Keratinocyte (primary cell): ENCODE measurements around the gene CDKL5. TPM values are rescaled to one million over a fixed set of nuclear protein-coding genes. Genes with fewer than 3 reads are reported as not detected.

Experiments
- DNase-seq: peaks from one replicate; pipeline ENCODE4 v3.0.0-alpha.2; 2011; ENCODE audit warnings: low read depth, missing footprints, low spot score
- FAIRE-seq: peaks from 2 replicates; lab custom pipeline; 2011; peaks lifted over from hg19 to GRCh38; lab: Jason Lieb, UNC
- H2AFZ ChIP-seq: 2 replicates; pipeline ENCODE4 v1.6.0; 2012; ENCODE audit warnings: low read length, control low read depth, inconsistent platforms; ENCODE audit not compliant: control insufficient read depth
- H3K27ac ChIP-seq: 2 replicates; pipeline ENCODE4 v1.5.1; 2011; ENCODE audit warnings: low read length; ENCODE audit not compliant: control insufficient read depth, insufficient read depth
- H3K27me3 ChIP-seq: 3 replicates; pipeline ENCODE4 v1.6.0; 2011; ENCODE audit warnings: low read length; ENCODE audit not compliant: control insufficient read depth, insufficient read depth; ENCODE audit errors: extremely low read depth
- H3K36me3 ChIP-seq, 2 experiments: 2 replicates in 1 of 2; 3 replicates in 1 of 2; pipeline ENCODE4 v1.5.1; 2011; ENCODE audit warnings: low read length in 2 of 2, mild to moderate bottlenecking in 1 of 2; ENCODE audit not compliant: control insufficient read depth in 2 of 2, insufficient read depth in 2 of 2; ENCODE audit errors: extremely low read depth in 1 of 2
- H3K4me1 ChIP-seq: 3 replicates; pipeline ENCODE4 v1.5.1; 2011; ENCODE audit warnings: low read length; ENCODE audit not compliant: control insufficient read depth, insufficient read depth; ENCODE audit errors: extremely low read depth
- H3K4me2 ChIP-seq: 3 replicates; pipeline ENCODE4 v1.6.0; 2011; ENCODE audit warnings: low read depth, low read length; ENCODE audit not compliant: control insufficient read depth, insufficient read depth; ENCODE audit errors: extremely low read depth
- H3K4me3 ChIP-seq, 3 experiments: fragments of 200-600 bp in 1 of 3; sonication (generic) in 1 of 3; 2 replicates in 2 of 3; 3 replicates in 1 of 3; pipeline ENCODE4 v1.5.1; 2011 to 2016; ENCODE audit warnings: low read length in 3 of 3, mild to moderate bottlenecking in 3 of 3, control low read depth in 2 of 3, inconsistent platforms in 1 of 3, low read depth in 1 of 3, mixed read lengths in 1 of 3, mixed run types in 1 of 3, moderate library complexity in 1 of 3; ENCODE audit not compliant: control insufficient read depth in 2 of 3, insufficient read depth in 2 of 3; ENCODE audit errors: extremely low read depth in 1 of 3
- H3K79me2 ChIP-seq: 2 replicates; pipeline ENCODE4 v1.6.0; 2012; ENCODE audit warnings: low read length; ENCODE audit not compliant: control insufficient read depth, insufficient read depth
- H3K9ac ChIP-seq: 3 replicates; pipeline ENCODE4 v1.6.0; 2011; ENCODE audit warnings: low read length; ENCODE audit not compliant: control insufficient read depth, insufficient read depth; ENCODE audit errors: extremely low read depth
- H3K9me1 ChIP-seq: 3 replicates; pipeline ENCODE4 v1.6.0; 2011; ENCODE audit warnings: low read length; ENCODE audit not compliant: control insufficient read depth, insufficient read depth; ENCODE audit errors: extremely low read depth
- H3K9me3 ChIP-seq: 2 replicates; pipeline ENCODE4 v1.5.1; 2012; ENCODE audit warnings: low read depth, low read length; ENCODE audit not compliant: control insufficient read depth
- H4K20me1 ChIP-seq: 3 replicates; pipeline ENCODE4 v1.6.0; 2011; ENCODE audit warnings: low read length; ENCODE audit not compliant: control insufficient read depth, insufficient read depth; ENCODE audit errors: extremely low read depth
- CTCF ChIP-seq, 3 experiments: IDR thresholded peaks in 1 of 3; conservative IDR thresholded peaks in 1 of 3; optimal IDR thresholded peaks in 1 of 3; 2 replicates in 2 of 3; 3 replicates in 1 of 3; pipeline versions ENCODE3 to v1.5.1; 2011; ENCODE audit warnings: low read length in 3 of 3, mild to moderate bottlenecking in 3 of 3, moderate library complexity in 2 of 3, control low read depth in 1 of 3, inconsistent platforms in 1 of 3; ENCODE audit not compliant: insufficient read depth in 2 of 3; ENCODE audit errors: extremely low read depth in 1 of 3
- EZH2 ChIP-seq: IDR thresholded peaks from one replicate; pipeline ENCODE4 v1.6.1; 2012; ENCODE audit warnings: inconsistent platforms, mild to moderate bottlenecking, low read length, moderate library complexity
- dilution Hi-C: fragments of 300-500 bp; cut with MboI; formaldehyde crosslinking; loops from one replicate; pipeline ENCODE4 v1.7.0; 2020; ENCODE audit warnings: low sequenced_read_pairs; ENCODE audit not compliant: extremely low pct_ligation_motif_present
- polyA plus RNA-seq, 5 experiments: library from polyadenylated mRNA; depleted of rRNA in 3 of 5; stranded (reverse) in 3 of 5; stranded (forward) in 1 of 5; unstranded in 1 of 5; fragments of >200 nt; gene quantifications; 1 replicate in 1 of 5; 2 replicates in 3 of 5; 3 replicates in 1 of 5; pipeline versions ENCODE4 v1.2.1 to v1.2.3, GENCODE V29; 2011 to 2012; ENCODE audit warnings: missing spikeins in 2 of 5, low read depth in 1 of 5, low replicate concordance in 1 of 5

Gene CDKL5
- polyA plus RNA-seq, 1 donor (not counting 4 experiments of a cell fraction or from before 2014, with no cell fraction given): 3.4 TPM

- Histone ChIP-seq H3K27ac (no peak overlapping the region), H3K4me2 (no peak overlapping the region), H3K9ac (no peak overlapping the region), H3K27me3 (no peaks in the 10 kb centered on the region), H3K36me3 (no peaks in the 10 kb centered on the region), H3K4me1 (no peaks in the 10 kb centered on the region), H3K9me3 (no peaks in the 10 kb centered on the region), H3K4me3 (no peak overlapping the region), H4K20me1 (no peaks in the 10 kb centered on the region), H2AFZ (no peak overlapping the region), H3K79me2 (no peaks in the 10 kb centered on the region), H3K9me1 (no peaks in the 10 kb centered on the region)
- DNase-seq: no peak
- dilution Hi-C loops: no loop called here
- no peak for FAIRE-seq
- TF ChIP-seq EZH2: no peak
- no peak for TF ChIP-seq CTCF (optimal IDR thresholded peaks at IDR 0.05 in 1 of 3, IDR thresholded peaks at IDR 0.05 in 1 of 3, conservative IDR thresholded peaks at IDR 0.05 in 1 of 3; ENCODE audit: extremely low read depth in 1 of 3, insufficient read depth in 2 of 3, low read length in 3 of 3)
These were observed 39.1 kb downstream of the CDKL5 start for GRCh38 chrX:18464499-18464898.

- Histone ChIP-seq H3K9ac (no peak overlapping the region), H3K27ac (no peak overlapping the region), H3K4me1 (no peaks in the 10 kb centered on the region), H2AFZ (no peak overlapping the region), H3K79me2 (no peaks in the 10 kb centered on the region), H3K9me1 (no peaks in the 10 kb centered on the region), H3K9me3 (no peaks in the 10 kb centered on the region), H4K20me1 (no peaks in the 10 kb centered on the region), H3K4me3 (no peak overlapping the region), H3K4me2 (no peak overlapping the region), H3K36me3 (no peaks in the 10 kb centered on the region), H3K27me3 (no peaks in the 10 kb centered on the region)
- dilution Hi-C loops: no loop called here
- no peak for TF ChIP-seq CTCF (optimal IDR thresholded peaks at IDR 0.05 in 1 of 3, IDR thresholded peaks at IDR 0.05 in 1 of 3, conservative IDR thresholded peaks at IDR 0.05 in 1 of 3; ENCODE audit: extremely low read depth in 1 of 3, insufficient read depth in 2 of 3, low read length in 3 of 3)
- no peak for TF ChIP-seq EZH2
- FAIRE-seq (no peak), DNase-seq (no peak)
These were observed 39.6 kb downstream of the CDKL5 start for GRCh38 chrX:18465051-18465450.
